ENCODE data around the gene RRM1. TPM values are rescaled to one million over a fixed set of nuclear protein-coding genes. Genes with fewer than 3 reads are reported as not detected.
A peak's percentile ranks its signal among the peaks of the same experiment; 100 is the strongest.

RRM1 gene
- total and polyA plus RNA-seq, 8 donors = 16.6 to 100 (median 25.7) TPM

GRCh38 chr11:4086575-4087353, 7.8 kb upstream of the RRM1 start:
- H3K27ac ChIP-seq = peak overlapping the region; percentile 21 to 64 (median 49)
- intact Hi-C loops (cut with DNase I; ENCODE audit: low total_unique reads) = no loop called here
- peaks cover 6 to 17% (median 10%) of the 10 kb centered on the region in 4 donors for H3K4me1 ChIP-seq
- 76 to 81% (median 78%) methylated on average over 8 of the region's 8 CpGs for WGBS, 5 donors
- TF ChIP-seq EP300 (IDR thresholded peaks at IDR 0.05) = no peak
- TF ChIP-seq POLR2AphosphoS5 (IDR thresholded peaks at IDR 0.05) = peak in 1 of 3 donors; percentile 26
- DNase-seq = no peak
- H3K9me3 ChIP-seq = no peaks in the 10 kb centered on the region
- H3K27me3 ChIP-seq = no peaks in the 10 kb centered on the region
- H3K4me3 ChIP-seq = no peak overlapping the region
- H3K36me3 ChIP-seq = peaks cover 32 to 93% (median 82%) of the 10 kb centered on the region in 4 donors

GRCh38 chr11:4087551-4087950, 7.0 kb upstream of the RRM1 start:
- no peaks in the 10 kb centered on the region for H3K9me3 ChIP-seq
- H3K36me3 ChIP-seq = peaks cover 29 to 89% (median 77%) of the 10 kb centered on the region in 4 donors
- TF ChIP-seq POLR2AphosphoS5 (IDR thresholded peaks at IDR 0.05) (no peak), EP300 (IDR thresholded peaks at IDR 0.05) (no peak), CTCF (IDR thresholded peaks at IDR 0.05) (no peak), POLR2A (IDR thresholded peaks at IDR 0.05) (no peak)
- intact Hi-C loops (cut with DNase I; ENCODE audit: low total_unique reads) = no loop called here
- no peak overlapping the region for H3K4me3 ChIP-seq
- H3K4me1 ChIP-seq = peaks cover 6 to 17% (median 10%) of the 10 kb centered on the region in 4 donors
- no peaks in the 10 kb centered on the region for H3K27me3 ChIP-seq
- DNase-seq = no peak
- peak overlapping the region in 2 of 5 donors; percentile 54 to 64 for H3K27ac ChIP-seq
- 85 to 94% (median 91%) methylated on average over 5 of the region's 5 CpGs for WGBS, 5 donors

- Histone ChIP-seq H3K4me1 (peaks cover 11 to 33% (median 20%) of the 10 kb centered on the region in 4 donors), H3K4me3 (no peak overlapping the region), H3K27ac (no peak overlapping the region), H3K36me3 (peaks cover 11 to 61% (median 50%) of the 10 kb centered on the region in 4 donors), H3K27me3 (no peaks in the 10 kb centered on the region), H3K9me3 (no peaks in the 10 kb centered on the region)
- DNase-seq = peak in 1 of 2 donors; percentile 53
- intact Hi-C loops (cut with DNase I; ENCODE audit: low total_unique reads) = no loop called here
- 77 to 94% (median 82%) methylated on average over 2 of the region's 2 CpGs for WGBS, 5 donors
- TF ChIP-seq POLR2A (IDR thresholded peaks at IDR 0.05) (no peak), EP300 (IDR thresholded peaks at IDR 0.05) (no peak), POLR2AphosphoS5 (IDR thresholded peaks at IDR 0.05) (no peak), CTCF (IDR thresholded peaks at IDR 0.05) (no peak)
These were observed 4.3 kb upstream of the RRM1 start for GRCh38 chr11:4090258-4090657.

GRCh38 chr11:4092026-4092425, 2.6 kb upstream of the RRM1 start:
- Histone ChIP-seq H3K9me3 (no peaks in the 10 kb centered on the region), H3K27ac (no peak overlapping the region), H3K4me3 (no peak overlapping the region), H3K4me1 (peaks cover 17 to 35% (median 24%) of the 10 kb centered on the region in 4 donors), H3K27me3 (no peaks in the 10 kb centered on the region), H3K36me3 (peaks cover 3 to 46% (median 39%) of the 10 kb centered on the region in 4 donors)
- TF ChIP-seq CTCF (IDR thresholded peaks at IDR 0.05) (no peak), EP300 (IDR thresholded peaks at IDR 0.05) (no peak), POLR2AphosphoS5 (IDR thresholded peaks at IDR 0.05) (no peak), POLR2A (IDR thresholded peaks at IDR 0.05) (no peak)
- intact Hi-C loops (cut with DNase I; ENCODE audit: low total_unique reads) = no loop called here
- 21 to 59% (median 30%) methylated on average over 2 of the region's 2 CpGs for WGBS, 5 donors
- DNase-seq = no peak

All from stomach (tissue), 9 donors.